HUES48 (cell line): ENCODE results near the gene FABP6.

Source experiments
- H3K27ac ChIP-seq: one replicate; pipeline ENCODE4 v1.7.0; 2013; ENCODE audit warnings: low read depth, low read length, inconsistent platforms
- H3K27me3 ChIP-seq: 2 replicates; pipeline ENCODE4 v1.6.1; 2013; ENCODE audit warnings: mild to moderate bottlenecking, low read length; ENCODE audit not compliant: control insufficient read depth, insufficient read depth
- H3K36me3 ChIP-seq: 2 replicates; pipeline ENCODE4 v1.6.1; 2013; ENCODE audit warnings: low read length; ENCODE audit not compliant: control insufficient read depth, insufficient read depth
- H3K4me1 ChIP-seq: 2 replicates; pipeline ENCODE4 v1.6.1; 2013; ENCODE audit warnings: mild to moderate bottlenecking, low read length; ENCODE audit not compliant: control insufficient read depth, insufficient read depth
- H3K4me3 ChIP-seq: 2 replicates; pipeline ENCODE4 v1.5.1; 2013; ENCODE audit warnings: mild to moderate bottlenecking, low read depth, low read length
- H3K9ac ChIP-seq: 2 replicates; pipeline ENCODE4 v1.6.1; 2013; ENCODE audit warnings: mild to moderate bottlenecking, low read depth, low read length, moderate library complexity
- H3K9me3 ChIP-seq: 2 replicates; pipeline ENCODE4 v1.6.1; 2013; ENCODE audit warnings: low read length; ENCODE audit not compliant: control insufficient read depth, insufficient read depth

The FABP6 gene

GRCh38 chr5:160250226-160250625, 20.9 kb downstream of the FABP6 start:
- Histone ChIP-seq H3K9me3 (no peaks in the 10 kb centered on the region), H3K4me1 (no peaks in the 10 kb centered on the region), H3K9ac (no peak overlapping the region), H3K36me3 (peaks cover 40% of the 10 kb centered on the region), H3K4me3 (no peak overlapping the region), H3K27ac (no peak overlapping the region), H3K27me3 (no peaks in the 10 kb centered on the region)

- Histone ChIP-seq H3K27me3 (no peaks in the 10 kb centered on the region), H3K9me3 (no peaks in the 10 kb centered on the region), H3K4me3 (no peak overlapping the region), H3K36me3 (peaks cover 46% of the 10 kb centered on the region), H3K27ac (no peak overlapping the region), H3K4me1 (no peaks in the 10 kb centered on the region), H3K9ac (no peak overlapping the region)
Measured at GRCh38 chr5:160250826-160251225, 21.5 kb downstream of the FABP6 start.

GRCh38 chr5:160251406-160252155, 22.3 kb downstream of the FABP6 start:
- Histone ChIP-seq H3K4me3 (no peak overlapping the region), H3K36me3 (peaks cover 50% of the 10 kb centered on the region), H3K9ac (no peak overlapping the region), H3K27ac (no peak overlapping the region), H3K4me1 (no peaks in the 10 kb centered on the region), H3K27me3 (no peaks in the 10 kb centered on the region), H3K9me3 (no peaks in the 10 kb centered on the region)

DNA sequence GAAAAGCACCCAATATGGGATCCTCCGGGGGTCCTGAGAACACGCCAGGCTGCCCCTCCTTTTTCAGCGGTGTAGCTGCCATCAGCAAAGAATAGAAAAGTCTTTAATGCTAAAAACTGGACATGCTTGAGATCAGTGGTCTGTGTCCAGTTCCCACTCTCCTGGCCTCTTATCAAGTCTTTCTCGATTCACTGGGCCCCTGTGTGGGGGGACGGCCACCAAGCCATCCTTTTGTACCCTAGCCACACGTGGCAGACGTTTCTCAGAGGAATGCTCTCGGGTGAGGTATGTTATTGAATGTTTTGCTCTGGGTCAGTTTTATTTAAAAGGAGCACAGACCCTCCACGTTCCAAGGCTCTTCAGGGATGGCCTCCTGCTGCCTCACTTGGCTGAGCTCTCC, 23.6 kb downstream of the FABP6 start:
- Histone ChIP-seq H3K9me3 (no peaks in the 10 kb centered on the region), H3K4me3 (no peak overlapping the region), H3K36me3 (peaks cover 51% of the 10 kb centered on the region), H3K27me3 (no peaks in the 10 kb centered on the region), H3K27ac (no peak overlapping the region), H3K4me1 (no peaks in the 10 kb centered on the region), H3K9ac (no peak overlapping the region)

- Histone ChIP-seq H3K9ac (no peak overlapping the region), H3K4me1 (no peaks in the 10 kb centered on the region), H3K27me3 (no peaks in the 10 kb centered on the region), H3K4me3 (no peak overlapping the region), H3K27ac (no peak overlapping the region), H3K36me3 (peaks cover 54% of the 10 kb centered on the region), H3K9me3 (no peaks in the 10 kb centered on the region)
Measured at GRCh38 chr5:160253441-160253840, 24.1 kb downstream of the FABP6 start.

- Histone ChIP-seq H3K27me3 (no peaks in the 10 kb centered on the region), H3K9ac (no peak overlapping the region), H3K4me1 (no peaks in the 10 kb centered on the region), H3K4me3 (no peak overlapping the region), H3K9me3 (no peaks in the 10 kb centered on the region), H3K27ac (no peak overlapping the region), H3K36me3 (peaks cover 62% of the 10 kb centered on the region)
Measured at GRCh38 chr5:160254706-160255105, 25.4 kb downstream of the FABP6 start.

GRCh38 chr5:160259341-160259740, 30.0 kb downstream of the FABP6 start:
- H3K4me1 ChIP-seq, result peaks cover 21% of the 10 kb centered on the region; the same call in 1 of the 2 replicates
- peaks cover 27% of the 10 kb centered on the region for H3K36me3 ChIP-seq
- no peak overlapping the region for H3K9ac ChIP-seq

DNA sequence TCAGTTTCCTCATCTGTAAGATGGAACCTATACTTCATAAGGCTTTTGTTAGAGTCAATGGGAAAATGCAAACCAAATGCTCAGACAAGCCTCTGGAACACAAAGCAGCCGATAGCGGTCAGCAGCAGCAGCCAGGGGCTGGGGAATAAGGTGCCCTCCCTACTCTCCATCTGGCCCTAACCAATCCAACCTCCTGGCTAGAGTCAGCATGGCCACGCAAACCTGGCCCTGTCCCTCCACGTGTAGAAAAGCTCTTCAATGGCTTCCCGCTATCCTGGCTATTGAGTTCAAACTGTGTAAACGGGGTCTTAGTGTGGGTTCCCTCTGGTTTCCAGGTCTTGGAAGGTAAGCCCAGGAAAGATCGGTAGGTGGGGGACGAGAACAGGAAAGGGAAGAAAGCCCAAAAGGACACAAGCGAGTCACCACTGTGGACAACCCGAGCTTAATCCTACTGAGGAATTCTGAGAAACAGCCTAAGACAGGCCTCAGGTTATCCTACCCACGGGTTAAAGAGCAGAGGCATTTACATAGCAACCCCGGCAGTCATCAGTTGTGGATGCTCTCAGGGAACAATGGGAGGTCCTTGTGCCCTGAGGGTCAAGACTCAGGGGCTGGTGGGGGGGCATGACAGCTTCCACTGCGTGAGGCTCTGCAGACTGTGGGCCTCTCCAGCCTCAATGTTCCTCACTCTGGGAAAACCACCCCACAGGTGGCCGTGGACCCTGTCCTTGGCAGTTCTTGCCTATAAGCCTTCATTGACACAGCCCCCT, 30.9 kb downstream of the FABP6 start:
- no peak overlapping the region for H3K9ac ChIP-seq
- H3K4me3 ChIP-seq, result no peak overlapping the region
- no peaks in the 10 kb centered on the region for H3K9me3 ChIP-seq
- peak overlapping the region; percentile 72 for H3K27ac ChIP-seq
- H3K4me1 ChIP-seq, result peaks cover 21% of the 10 kb centered on the region; the same call in 1 of the 2 replicates
- H3K27me3 ChIP-seq, result no peaks in the 10 kb centered on the region
- peaks cover 22% of the 10 kb centered on the region for H3K36me3 ChIP-seq

More at GRCh38 chr5:160259341-160259740, 30.0 kb downstream of the FABP6 start:
- H3K27me3 ChIP-seq, result no peaks in the 10 kb centered on the region
- no peaks in the 10 kb centered on the region for H3K9me3 ChIP-seq
- no peak overlapping the region for H3K4me3 ChIP-seq
- H3K27ac ChIP-seq, result no peak overlapping the region

DNA sequence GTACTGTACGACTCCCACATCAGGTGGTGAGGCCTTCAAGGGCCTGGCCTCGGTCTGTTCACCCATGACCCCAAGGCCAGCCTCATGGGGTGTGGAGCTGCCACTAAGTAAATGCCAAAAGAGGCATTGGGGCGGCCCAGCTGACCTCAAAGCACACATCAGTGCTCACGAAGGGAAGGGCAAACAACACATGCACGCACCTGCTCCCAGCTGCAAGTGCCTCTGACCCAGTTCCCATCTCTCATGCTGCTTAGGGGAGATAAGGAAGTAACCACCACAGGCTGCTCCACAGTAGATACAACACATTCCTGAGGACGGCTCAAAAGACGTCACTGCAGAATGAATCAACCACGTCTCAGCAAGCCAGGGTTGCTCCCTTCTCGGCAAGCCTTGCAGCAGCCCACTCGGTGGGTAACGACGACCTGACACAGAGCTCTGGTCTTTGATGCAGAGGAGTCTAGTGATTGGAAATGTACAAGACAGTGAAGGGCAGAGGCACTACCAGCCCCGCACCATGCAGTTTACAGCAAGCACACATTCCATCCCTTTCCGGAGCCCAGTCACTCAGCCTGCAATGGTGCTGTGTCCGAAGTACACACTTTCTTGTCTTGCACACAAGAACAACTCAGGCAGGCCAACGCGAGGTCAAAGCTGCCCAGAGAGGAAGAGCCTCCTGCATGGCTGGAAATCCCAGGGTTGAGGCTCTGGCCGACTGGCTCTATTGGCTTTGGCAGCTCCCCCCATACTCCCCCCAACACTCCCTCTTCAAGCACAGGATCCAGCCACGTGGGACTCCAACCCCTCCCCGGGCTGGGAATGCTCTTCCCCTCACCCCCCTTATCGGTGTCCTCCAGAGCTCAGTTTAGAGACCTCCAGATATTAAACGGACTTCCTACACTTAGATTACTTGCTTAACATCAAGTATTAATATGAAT, 31.8 kb downstream of the FABP6 start:
- no peak overlapping the region for H3K4me3 ChIP-seq
- no peak overlapping the region for H3K9ac ChIP-seq
- H3K27me3 ChIP-seq, result no peaks in the 10 kb centered on the region
- H3K36me3 ChIP-seq, result peaks cover 13% of the 10 kb centered on the region; the same call in 1 of the 2 replicates
- peaks cover 26% of the 10 kb centered on the region for H3K4me1 ChIP-seq
- peak overlapping the region; percentile 72 for H3K27ac ChIP-seq
- no peaks in the 10 kb centered on the region for H3K9me3 ChIP-seq

GRCh38 chr5:160262151-160263074, 33.1 kb downstream of the FABP6 start:
- Histone ChIP-seq H3K27ac (peak overlapping the region; percentile 76), H3K36me3 (peaks cover 11% of the 10 kb centered on the region; the same call in 1 of the 2 replicates), H3K27me3 (no peaks in the 10 kb centered on the region), H3K4me3 (no peak overlapping the region), H3K9ac (no peak overlapping the region), H3K9me3 (no peaks in the 10 kb centered on the region), H3K4me1 (peaks cover 39% of the 10 kb centered on the region)
